OCI-LY3 (cell line): ENCODE measurements around the gene EXOSC9.

Experiments
- H2AFZ ChIP-seq: fragments of 200-600, 300-600 bp; shearing (Covaris generic); 2 replicates; pipeline ENCODE4 v1.6.0; 2014; ENCODE audit warnings: antibody characterized with exemption, low read depth, low read length
- H3K27ac ChIP-seq: fragments of 200-600, 300-600 bp; sonication (generic); 2 replicates; pipeline ENCODE4 v1.5.1; 2014; ENCODE audit warnings: mild to moderate bottlenecking, low read length, moderate library complexity, mixed read lengths
- H3K27me3 ChIP-seq: fragments of 200-600, 300-600 bp; sonication (generic); 2 replicates; pipeline ENCODE4 v1.6.1; 2014; ENCODE audit warnings: low read depth, low read length, mixed read lengths
- H3K36me3 ChIP-seq: fragments of 200-600, 300-600 bp; sonication (generic); replicated peaks from 2 replicates; pipeline ENCODE3; 2014; ENCODE audit warnings: low read depth, low read length, mixed read lengths
- H3K4me1 ChIP-seq: fragments of 300-600, 200-600 bp; sonication (generic); 2 replicates; pipeline ENCODE4 v1.6.1; 2014; ENCODE audit warnings: low read length, mixed read lengths
- H3K4me2 ChIP-seq: fragments of 200-600, 300-600 bp; sonication (generic); 2 replicates; pipeline ENCODE4 v1.6.1; 2014; ENCODE audit warnings: low read length, mixed read lengths
- H3K4me3 ChIP-seq: fragments of 300-600, 200-600 bp; sonication (generic); 2 replicates; pipeline ENCODE4 v1.5.1; 2014; ENCODE audit warnings: antibody characterized with exemption, mild to moderate bottlenecking, low read length, moderate library complexity
- H3K79me2 ChIP-seq: fragments of 300-600, 200-600 bp; shearing (Covaris generic); 2 replicates; pipeline ENCODE4 v1.6.1; 2014; ENCODE audit warnings: mild to moderate bottlenecking, low read length, mixed read lengths
- H3K9ac ChIP-seq: fragments of 300-600, 200-600 bp; shearing (Covaris generic); 2 replicates; pipeline ENCODE4 v1.6.0; 2014; ENCODE audit warnings: mild to moderate bottlenecking, low read length, moderate library complexity
- H3K9me3 ChIP-seq: fragments of 200-600, 300-600 bp; shearing (Covaris generic); 2 replicates; pipeline ENCODE4 v1.6.1; 2014; ENCODE audit warnings: low read length, mixed read lengths; ENCODE audit not compliant: insufficient read depth
- H4K20me1 ChIP-seq: fragments of 200-600, 300-600 bp; sonication (generic); 2 replicates; pipeline ENCODE4 v1.6.1; 2016; ENCODE audit warnings: low read length, mixed read lengths; ENCODE audit not compliant: insufficient read depth
- CTCF ChIP-seq: fragments of 200-600, 300-600 bp; sonication (generic); IDR thresholded peaks from 2 replicates; pipeline ENCODE4 v1.5.1; 2014; ENCODE audit warnings: antibody characterized with exemption, low read length, low read depth
- EZH2phosphoT487 ChIP-seq: fragments of 200-600 bp; shearing (Covaris generic); IDR thresholded peaks from 2 replicates; pipeline ENCODE4 v1.6.1; 2018; ENCODE audit warnings: antibody characterized with exemption, mixed run types, low read depth

The EXOSC9 gene

GRCh38 chr4:121811122-121811521 lies 10.0 kb downstream of the EXOSC9 start:
- H2AFZ ChIP-seq, result no peak overlapping the region
- no peaks in the 10 kb centered on the region for H3K27me3 ChIP-seq
- H4K20me1 ChIP-seq, result no peaks in the 10 kb centered on the region
- H3K9me3 ChIP-seq, result no peaks in the 10 kb centered on the region
- H3K27ac ChIP-seq, result no peak overlapping the region
- no peaks in the 10 kb centered on the region for H3K4me1 ChIP-seq
- no peak overlapping the region for H3K4me2 ChIP-seq
- H3K36me3 ChIP-seq, result peaks cover 64% of the 10 kb centered on the region
- TF ChIP-seq CTCF, result no peak
- no peak for TF ChIP-seq EZH2phosphoT487
- H3K9ac ChIP-seq, result no peak overlapping the region
- no peak overlapping the region for H3K4me3 ChIP-seq
- H3K79me2 ChIP-seq, result peaks cover 13% of the 10 kb centered on the region; the same call in 1 of the 2 replicates

- Histone ChIP-seq H3K4me1 (no peaks in the 10 kb centered on the region), H3K27me3 (no peaks in the 10 kb centered on the region), H3K36me3 (peaks cover 79% of the 10 kb centered on the region), H4K20me1 (no peaks in the 10 kb centered on the region), H3K79me2 (peaks cover 42% of the 10 kb centered on the region), H3K4me3 (no peak overlapping the region), H3K27ac (no peak overlapping the region), H3K9ac (no peak overlapping the region), H3K9me3 (no peaks in the 10 kb centered on the region), H2AFZ (no peak overlapping the region), H3K4me2 (no peak overlapping the region)
- TF ChIP-seq EZH2phosphoT487 (no peak), CTCF (no peak)
These were observed 13.6 kb downstream of the EXOSC9 start for GRCh38 chr4:121814756-121815155.

GRCh38 chr4:121817006-121817405 lies 15.9 kb downstream of the EXOSC9 start:
- peaks cover 59% of the 10 kb centered on the region for H3K79me2 ChIP-seq
- no peaks in the 10 kb centered on the region for H3K27me3 ChIP-seq
- no peaks in the 10 kb centered on the region for H3K9me3 ChIP-seq
- H3K27ac ChIP-seq, result no peak overlapping the region
- no peaks in the 10 kb centered on the region for H4K20me1 ChIP-seq
- no peak overlapping the region for H3K4me3 ChIP-seq
- H3K4me2 ChIP-seq, result no peak overlapping the region
- H3K4me1 ChIP-seq, result peaks cover 5% of the 10 kb centered on the region
- H3K9ac ChIP-seq, result no peak overlapping the region
- peaks cover 88% of the 10 kb centered on the region for H3K36me3 ChIP-seq
- no peak overlapping the region for H2AFZ ChIP-seq
- TF ChIP-seq CTCF, result no peak
- no peak for TF ChIP-seq EZH2phosphoT487

- Histone ChIP-seq H3K9ac (no peak overlapping the region), H3K79me2 (peaks cover 66% of the 10 kb centered on the region), H3K27ac (no peak overlapping the region), H3K27me3 (no peaks in the 10 kb centered on the region), H3K4me3 (no peak overlapping the region), H2AFZ (no peak overlapping the region), H3K4me2 (no peak overlapping the region), H3K36me3 (peaks cover 88% of the 10 kb centered on the region), H3K9me3 (no peaks in the 10 kb centered on the region), H4K20me1 (no peaks in the 10 kb centered on the region), H3K4me1 (peaks cover 11% of the 10 kb centered on the region)
- TF ChIP-seq CTCF (no peak), EZH2phosphoT487 (no peak)
These were observed 16.6 kb downstream of the EXOSC9 start for GRCh38 chr4:121817701-121818100.
